ENCODE data around the gene GAB2. TPM values are rescaled to one million over a fixed set of nuclear protein-coding genes. Genes with fewer than 3 reads are reported as not detected.

GAB2 gene
- total RNA-seq, 4 donors from 2014 or later, result 14.0 to 41.3 (median 34.7) TPM

GRCh38 chr11:78405805-78406204, 11.8 kb downstream of the GAB2 start:
- DNase-seq, result no peak

GRCh38 chr11:78403781-78404180, 13.8 kb downstream of the GAB2 start:
- Histone ChIP-seq H3K27me3 (no peaks in the 10 kb centered on the region), H3K4me1 (no peaks in the 10 kb centered on the region), H3K27ac (no peak overlapping the region), H3K4me3 (no peak overlapping the region), H3K9me3 (no peaks in the 10 kb centered on the region), H3K36me3 (no peaks in the 10 kb centered on the region)
- TF ChIP-seq CTCF (IDR thresholded peaks at IDR 0.05), result no peak
- TF ChIP-seq POLR2A (IDR thresholded peaks at IDR 0.05), result no peak
- DNase-seq, result no peak

More at GRCh38 chr11:78405805-78406204, 11.8 kb downstream of the GAB2 start:
- H3K4me3 ChIP-seq, result no peak overlapping the region
- no peak overlapping the region for H3K27ac ChIP-seq
- H3K4me1 ChIP-seq, result no peaks in the 10 kb centered on the region
- no peaks in the 10 kb centered on the region for H3K9me3 ChIP-seq
- H3K27me3 ChIP-seq, result no peaks in the 10 kb centered on the region
- no peaks in the 10 kb centered on the region for H3K36me3 ChIP-seq
- TF ChIP-seq POLR2A (IDR thresholded peaks at IDR 0.05), result no peak
- no peak for TF ChIP-seq CTCF (IDR thresholded peaks at IDR 0.05)

GRCh38 chr11:78402847-78403246, 14.8 kb downstream of the GAB2 start:
- H3K9me3 ChIP-seq, result no peaks in the 10 kb centered on the region
- no peak overlapping the region for H3K27ac ChIP-seq
- H3K4me3 ChIP-seq, result no peak overlapping the region
- H3K36me3 ChIP-seq, result no peaks in the 10 kb centered on the region
- no peaks in the 10 kb centered on the region for H3K4me1 ChIP-seq
- no peak for DNase-seq
- no peaks in the 10 kb centered on the region for H3K27me3 ChIP-seq
- no peak for TF ChIP-seq POLR2A (IDR thresholded peaks at IDR 0.05)
- no peak for TF ChIP-seq CTCF (IDR thresholded peaks at IDR 0.05)

GRCh38 chr11:78400702-78401101, 16.9 kb downstream of the GAB2 start:
- no peaks in the 10 kb centered on the region for H3K36me3 ChIP-seq
- no peaks in the 10 kb centered on the region for H3K9me3 ChIP-seq
- no peaks in the 10 kb centered on the region for H3K4me1 ChIP-seq
- no peak overlapping the region for H3K27ac ChIP-seq
- TF ChIP-seq CTCF (IDR thresholded peaks at IDR 0.05) (no peak), POLR2A (IDR thresholded peaks at IDR 0.05) (no peak)
- no peak for DNase-seq
- H3K4me3 ChIP-seq, result no peak overlapping the region
- H3K27me3 ChIP-seq, result no peaks in the 10 kb centered on the region

- H3K27ac ChIP-seq, result no peak overlapping the region
- no peak overlapping the region for H3K4me3 ChIP-seq
- no peaks in the 10 kb centered on the region for H3K36me3 ChIP-seq
- TF ChIP-seq POLR2A (IDR thresholded peaks at IDR 0.05) (no peak), CTCF (IDR thresholded peaks at IDR 0.05) (no peak)
- H3K9me3 ChIP-seq, result no peaks in the 10 kb centered on the region
- H3K4me1 ChIP-seq, result no peaks in the 10 kb centered on the region
- no peak for DNase-seq
- no peaks in the 10 kb centered on the region for H3K27me3 ChIP-seq
Observed at GRCh38 chr11:78400116-78400515, 17.5 kb downstream of the GAB2 start.

- no peaks in the 10 kb centered on the region for H3K4me1 ChIP-seq
Observed at GRCh38 chr11:78399136-78399535, 18.5 kb downstream of the GAB2 start.

More at GRCh38 chr11:78399136-78399535, 18.5 kb downstream of the GAB2 start:
- Histone ChIP-seq H3K27ac (no peak overlapping the region), H3K27me3 (no peaks in the 10 kb centered on the region), H3K4me3 (no peak overlapping the region), H3K9me3 (no peaks in the 10 kb centered on the region), H3K36me3 (no peaks in the 10 kb centered on the region)
- TF ChIP-seq CTCF (IDR thresholded peaks at IDR 0.05), result no peak
- TF ChIP-seq POLR2A (IDR thresholded peaks at IDR 0.05), result no peak
- no peak for DNase-seq
